H1 (cell line): ENCODE data around the gene TSPAN32. TPM values are rescaled to one million over a fixed set of nuclear protein-coding genes. Genes with fewer than 3 reads are reported as not detected.

Source experiments
- CTCF ChIA-PET: fragments of 300-600 bp; sonication (Branson Sonifier 250); formaldehyde crosslinking; loops from one replicate; lab custom pipeline; 2021; ENCODE audit not compliant: partially characterized antibody; lab: Charles Lee
- POLR2A ChIA-PET: fragments of 300-600 bp; sonication (Branson Sonifier 250); formaldehyde crosslinking; loops from one replicate; lab custom pipeline; 2021; ENCODE audit warnings: inconsistent platforms; ENCODE audit not compliant: partially characterized antibody; lab: Charles Lee
- DNase-seq, 2 experiments: peaks; one replicate each; pipeline versions ENCODE4 v3.0.0 to v3.0.0-alpha.2; 2010 to 2022; ENCODE audit warnings: low spot score in 2 of 2, low read depth in 1 of 2, mixed read lengths in 1 of 2
- FAIRE-seq: peaks from 2 replicates; lab custom pipeline; 2011; peaks lifted over from hg19 to GRCh38; lab: Jason Lieb, UNC
- H2AFZ ChIP-seq: 2 replicates; pipeline ENCODE4 v1.8.1; 2012; ENCODE audit warnings: low read length, inconsistent platforms
- H2AK5ac ChIP-seq: 2 replicates; pipeline ENCODE4 v1.6.1; 2013; ENCODE audit warnings: low read depth, low read length
- H2BK120ac ChIP-seq: replicated peaks from 2 replicates; pipeline ENCODE3; 2013; ENCODE audit warnings: low read depth, low read length, inconsistent platforms
- H2BK12ac ChIP-seq: 2 replicates; pipeline ENCODE4 v1.6.1; 2013; ENCODE audit warnings: low read depth, low read length
- H2BK15ac ChIP-seq: 2 replicates; pipeline ENCODE4 v1.6.1; 2013; ENCODE audit warnings: low read length
- H2BK20ac ChIP-seq: 2 replicates; pipeline ENCODE4 v1.6.1; 2013; ENCODE audit warnings: low read length
- H2BK5ac ChIP-seq: 2 replicates; pipeline ENCODE4 v1.6.1; 2013; ENCODE audit warnings: low read depth, low read length
- H3K14ac ChIP-seq: 2 replicates; pipeline ENCODE4 v1.6.1; 2013; ENCODE audit warnings: inconsistent platforms; ENCODE audit not compliant: insufficient read length
- H3K18ac ChIP-seq: 2 replicates; pipeline ENCODE4 v1.6.1; 2013; ENCODE audit warnings: low read length; ENCODE audit errors: extremely low read depth
- H3K23ac ChIP-seq: 2 replicates; pipeline ENCODE4 v1.6.1; 2013; ENCODE audit warnings: inconsistent platforms; ENCODE audit not compliant: insufficient read length
- H3K23me2 ChIP-seq: 2 replicates; pipeline ENCODE4 v1.6.1; 2013; ENCODE audit warnings: low read depth, low read length
- H3K27ac ChIP-seq: 2 replicates; pipeline ENCODE4 v1.6.1; 2011; ENCODE audit warnings: low read depth, low read length, inconsistent platforms
- H3K27me3 ChIP-seq, 4 experiments: replicated peaks in 1 of 4; 1 replicate in 1 of 4; 2 replicates in 3 of 4; pipeline versions ENCODE4 v1.6.1 to v1.8.1; 2011 to 2013; ENCODE audit warnings: low read length in 3 of 4, mild to moderate bottlenecking in 3 of 4, inconsistent platforms in 2 of 4, mixed read lengths in 2 of 4, moderate library complexity in 1 of 4; ENCODE audit not compliant: control insufficient read depth in 3 of 4, insufficient read depth in 3 of 4; ENCODE audit errors: extremely low read depth in 1 of 4
- H3K36me3 ChIP-seq, 4 experiments: 2 replicates each; pipeline versions ENCODE4 v1.6.1 to v1.8.1; 2011 to 2013; ENCODE audit warnings: mild to moderate bottlenecking in 4 of 4, low read length in 3 of 4, moderate library complexity in 2 of 4, control low read depth in 1 of 4, inconsistent platforms in 1 of 4; ENCODE audit not compliant: insufficient read depth in 4 of 4, control insufficient read depth in 2 of 4
- H3K4ac ChIP-seq: replicated peaks from 2 replicates; pipeline ENCODE3; 2013; ENCODE audit warnings: low read length, low read depth, mixed read lengths, inconsistent platforms; ENCODE audit not compliant: insufficient read length
- H3K4me1 ChIP-seq, 4 experiments: replicated peaks in 1 of 4; 1 replicate in 1 of 4; 2 replicates in 3 of 4; pipeline versions ENCODE4 v1.6.1 to v1.8.1; 2011 to 2013; ENCODE audit warnings: low read length in 3 of 4, inconsistent platforms in 2 of 4, mixed read lengths in 1 of 4; ENCODE audit not compliant: insufficient read depth in 4 of 4, control insufficient read depth in 3 of 4
- H3K4me2 ChIP-seq, 2 experiments: 2 replicates each; pipeline versions ENCODE4 v1.6.1 to v1.8.1; 2011 to 2013; ENCODE audit warnings: low read depth in 2 of 2, low read length in 2 of 2, control low read depth in 1 of 2, inconsistent platforms in 1 of 2, mild to moderate bottlenecking in 1 of 2; ENCODE audit not compliant: insufficient read depth in 1 of 2
- H3K4me3 ChIP-seq, 4 experiments: fragments of 200-600, 300-600 bp in 1 of 4; sonication (generic), shearing (Covaris generic), sonication (Bioruptor Twin) in 1 of 4; 2 replicates each; pipeline versions ENCODE4 v1.5.1 to v1.8.1; 2011 to 2016; ENCODE audit warnings: low read length in 4 of 4, low read depth in 3 of 4, control low read depth in 2 of 4, inconsistent platforms in 2 of 4, mild to moderate bottlenecking in 2 of 4, mixed read lengths in 1 of 4, moderate library complexity in 1 of 4; ENCODE audit not compliant: insufficient read depth in 2 of 4; ENCODE audit errors: extremely low read depth in 1 of 4
- H3K56ac ChIP-seq: replicated peaks from 2 replicates; pipeline ENCODE3; 2013; ENCODE audit warnings: low read depth, mild to moderate bottlenecking, mixed read lengths, low read length, inconsistent platforms; ENCODE audit not compliant: insufficient read length
- H3K79me1 ChIP-seq: 2 replicates; pipeline ENCODE4 v1.6.1; 2013; ENCODE audit warnings: low read depth, low read length, control low read depth
- H3K79me2 ChIP-seq, 2 experiments: 2 replicates each; pipeline versions ENCODE4 v1.6.1 to v1.8.1; 2012 to 2013; ENCODE audit warnings: low read length in 2 of 2, mild to moderate bottlenecking in 2 of 2, inconsistent platforms in 1 of 2; ENCODE audit not compliant: insufficient read depth in 2 of 2, control insufficient read depth in 1 of 2
- H3K9ac ChIP-seq, 4 experiments: replicated peaks in 1 of 4; 1 replicate in 1 of 4; 2 replicates in 3 of 4; pipeline versions ENCODE4 v1.6.1 to v1.8.1; 2011 to 2013; ENCODE audit warnings: low read depth in 3 of 4, low read length in 3 of 4, control low read depth in 2 of 4, mild to moderate bottlenecking in 2 of 4, moderate library complexity in 2 of 4, inconsistent platforms in 1 of 4; ENCODE audit errors: extremely low read depth in 1 of 4
- H3K9me3 ChIP-seq, 2 experiments: 2 replicates each; pipeline versions ENCODE4 v1.6.1 to v1.8.1; 2012 to 2013; ENCODE audit warnings: mild to moderate bottlenecking in 2 of 2, moderate library complexity in 2 of 2, control low read depth in 1 of 2, inconsistent platforms in 1 of 2, low read depth in 1 of 2, low read length in 1 of 2, mixed read lengths in 1 of 2; ENCODE audit not compliant: insufficient read depth in 2 of 2
- H4K20me1 ChIP-seq, 2 experiments: replicated peaks in 1 of 2; 2 replicates each; pipeline versions ENCODE3 to v1.8.1; 2011 to 2013; ENCODE audit warnings: inconsistent platforms in 2 of 2, low read length in 2 of 2, mild to moderate bottlenecking in 1 of 2; ENCODE audit not compliant: insufficient read depth in 2 of 2, control insufficient read depth in 1 of 2
- H4K5ac ChIP-seq: 2 replicates; pipeline ENCODE4 v1.6.1; 2013; ENCODE audit warnings: low read length, low read depth, mixed read lengths, inconsistent platforms; ENCODE audit not compliant: insufficient read length
- H4K8ac ChIP-seq: 2 replicates; pipeline ENCODE4 v1.8.0; 2013; ENCODE audit warnings: mild to moderate bottlenecking, moderate library complexity, low read length, inconsistent platforms; ENCODE audit not compliant: insufficient read depth; ENCODE audit errors: extremely low read depth
- H4K91ac ChIP-seq: replicated peaks from 2 replicates; pipeline ENCODE3; 2013; ENCODE audit warnings: low read length, mixed read lengths, inconsistent platforms; ENCODE audit not compliant: insufficient read length
- BRCA1 ChIP-seq: IDR thresholded peaks from 2 replicates; pipeline ENCODE4 v1.6.1; 2012; ENCODE audit warnings: low read depth, low read length, improper control_type of control experiment
- FOSL1 ChIP-seq: IDR thresholded peaks from 2 replicates; pipeline ENCODE4 v1.6.1; 2011; ENCODE audit warnings: mild to moderate bottlenecking, low read depth, low read length, moderate library complexity; ENCODE audit not compliant: insufficient read depth
- POLR2A ChIP-seq, 2 experiments: IDR thresholded peaks; 1 replicate in 1 of 2; 2 replicates in 1 of 2; pipeline ENCODE4 v1.6.1; 2011; ENCODE audit warnings: low read depth in 2 of 2, low read length in 2 of 2, mild to moderate bottlenecking in 2 of 2; ENCODE audit errors: control extremely low read depth in 1 of 2
- RFX5 ChIP-seq: IDR thresholded peaks from 2 replicates; pipeline ENCODE4 v1.6.1; 2011; ENCODE audit warnings: low read depth, low read length, improper control_type of control experiment, borderline replicate concordance
- RNF2 ChIP-seq: fragments of 200-900, 300-1000 bp; sonication (generic); IDR thresholded peaks from 2 replicates; pipeline ENCODE4 v1.7.1; 2016; ENCODE audit warnings: borderline replicate concordance, low read depth, mild to moderate bottlenecking, antibody characterized with exemption, low read length; ENCODE audit not compliant: poor library complexity, severe bottlenecking; ENCODE audit errors: missing control alignments
- SIN3A ChIP-seq, 2 experiments: IDR thresholded peaks in 1 of 2; conservative IDR thresholded peaks in 1 of 2; 2 replicates each; pipeline ENCODE4 v1.6.1; 2011 to 2012; ENCODE audit warnings: low read length in 2 of 2, improper control_type of control experiment in 1 of 2, low read depth in 1 of 2, mild to moderate bottlenecking in 1 of 2
- SP4 ChIP-seq: IDR thresholded peaks from 2 replicates; pipeline ENCODE4 v1.6.1; 2012; ENCODE audit warnings: low read length, inconsistent platforms
- SRF ChIP-seq: IDR thresholded peaks from 2 replicates; pipeline ENCODE4 v1.6.1; 2011; ENCODE audit warnings: mild to moderate bottlenecking, low read depth, low read length, moderate library complexity
- TCF12 ChIP-seq: IDR thresholded peaks from 2 replicates; pipeline ENCODE4 v1.6.1; 2011; ENCODE audit warnings: low read depth, mild to moderate bottlenecking, low read length
- WGBS, 2 experiments: shearing (Covaris generic) in 1 of 2; methylation state at CpG; one replicate each; pipeline versions ENCODE4 v1.1.6 to v1.1.7; 2013 to 2015; ENCODE audit warnings: low lambda C conversion rate in 2 of 2, mixed read lengths in 2 of 2, inconsistent platforms in 1 of 2, low coverage in 1 of 2, missing lambda C conversion rate in 1 of 2; ENCODE audit not compliant: insufficient replicate concordance in 2 of 2, insufficient coverage in 1 of 2, insufficient read length in 1 of 2; ENCODE audit errors: extremely low coverage in 1 of 2, missing lambda C conversion rate in 1 of 2; 5-methylcytosine and 5-hydroxymethylcytosine counted together
- polyA plus RNA-seq, 7 experiments: library from polyadenylated mRNA; depleted of rRNA in 3 of 7; stranded (reverse) in 5 of 7; unstranded in 2 of 7; fragments of >200 nt in 5 of 7; fragments of 200-250 nt in 2 of 7; gene quantifications; 1 replicate in 5 of 7; 2 replicates in 1 of 7; 4 replicates in 1 of 7; pipeline versions ENCODE4 v1.2.1 to v1.2.3, GENCODE V29; 2011 to 2013; ENCODE audit warnings: missing spikeins in 2 of 7, mixed read lengths in 2 of 7
- total RNA-seq: library from RNA; stranded (reverse); fragmentation: NEBNext Ultra II Directional; extraction: Animal tissue kit (Norgen Biotek cat#: 25700); gene quantifications from 2 replicates; pipeline ENCODE4 v1.2.1, GENCODE V29; 2021

TSPAN32 gene
- total and polyA plus RNA-seq, 2 of the 8 experiments (the other 6 are each of a cell fraction or from before 2014, with no cell fraction given): not detected

DNA sequence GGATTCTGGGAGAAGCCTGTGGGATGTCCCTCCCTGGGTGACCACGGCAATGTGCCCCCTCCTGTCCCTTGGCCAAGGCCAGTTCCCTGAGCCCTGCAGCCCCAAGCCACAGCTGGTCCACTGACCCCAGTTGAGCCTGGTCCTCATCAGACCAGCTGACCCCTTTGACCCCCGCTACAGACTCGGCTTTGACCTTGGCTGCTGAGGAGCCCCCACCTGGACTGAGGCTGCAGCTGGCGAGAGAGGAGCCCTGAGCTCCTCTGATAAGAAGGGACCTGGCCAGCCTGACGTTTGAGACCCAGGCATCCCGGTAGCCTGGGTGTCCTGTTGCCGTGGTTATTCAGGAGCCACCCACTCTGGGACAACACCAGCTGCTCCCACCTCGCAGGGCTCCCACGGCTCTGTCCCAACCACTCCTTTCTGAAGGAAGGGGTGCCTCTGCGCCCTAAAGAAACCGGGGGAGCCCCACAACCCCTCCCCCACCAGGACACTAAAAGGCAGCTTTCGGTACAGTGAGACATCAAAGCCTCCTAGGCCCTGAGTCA, 34.4 kb upstream of the TSPAN32 start:
- ChIA-PET POLR2A (no interaction called here), CTCF (interaction anchor here (1.0 to 2.2 kb wide), 8 partner anchors 16 to 116 kb away, joined by 3 to 6 read pairs (median 4); no protein-coding TSS in a partner anchor)

More for the DNA sequence above, 34.4 kb upstream of the TSPAN32 start:
- no peak overlapping the region for H3K23ac ChIP-seq
- no peak overlapping the region for H2BK20ac ChIP-seq
- H3K4me1 ChIP-seq: peaks cover 0 to 14% (median 3%) of the 10 kb centered on the region in 4 experiments; a peak in 3 of 7 replicates
- H3K9me3 ChIP-seq: peaks cover 0 to 12% of the 10 kb centered on the region in 2 experiments; a peak in 1 of 4 replicates
- H2BK120ac ChIP-seq: no peak overlapping the region
- no peak overlapping the region for H2BK12ac ChIP-seq
- H2BK5ac ChIP-seq: no peak overlapping the region
- 92% methylated on average over 12 of the region's 12 CpGs; no CpG with 5 or more reads in 1 of the 2 experiments for WGBS, 2 experiments
- no peak for TF ChIP-seq RNF2
- no peak for TF ChIP-seq SIN3A (conservative IDR thresholded peaks at IDR 0.05 in 1 of 2, IDR thresholded peaks at IDR 0.05 in 1 of 2; ENCODE audit: low read depth in 1 of 2, low read length in 2 of 2)
- no peak for TF ChIP-seq RFX5
- TF ChIP-seq TCF12: no peak
- no peak for TF ChIP-seq FOSL1
- TF ChIP-seq POLR2A (IDR thresholded peaks at IDR 0.05; ENCODE audit: control extremely low read depth in 1 of 2, low read depth in 2 of 2, low read length in 2 of 2): no peak
- no peak for TF ChIP-seq SP4
- TF ChIP-seq SRF: no peak
- TF ChIP-seq BRCA1: no peak
- no peak overlapping the region for H2BK15ac ChIP-seq
- H4K91ac ChIP-seq: no peak overlapping the region
- no peak overlapping the region for H3K14ac ChIP-seq
- FAIRE-seq (no peak), DNase-seq (no peak)
- H3K27me3 ChIP-seq: peaks cover 21 to 75% (median 57%) of the 10 kb centered on the region in 4 experiments
- no peak overlapping the region for H3K4ac ChIP-seq
- H3K36me3 ChIP-seq: peaks cover 0 to 6% (median 0%) of the 10 kb centered on the region in 4 experiments; a peak in 1 of 8 replicates
- no peak overlapping the region for H2AFZ ChIP-seq
- no peak overlapping the region for H3K4me3 ChIP-seq
- H4K8ac ChIP-seq: no peak overlapping the region
- H3K9ac ChIP-seq: no peak overlapping the region
- H3K56ac ChIP-seq: no peak overlapping the region
- no peak overlapping the region for H3K18ac ChIP-seq
- no peak overlapping the region for H3K4me2 ChIP-seq
- H4K5ac ChIP-seq: no peak overlapping the region
- H3K23me2 ChIP-seq: peaks cover 8% of the 10 kb centered on the region; the same call in 1 of the 2 replicates
- no peak overlapping the region for H3K27ac ChIP-seq
- H4K20me1 ChIP-seq: no peaks in the 10 kb centered on the region
- H3K79me1 ChIP-seq: no peaks in the 10 kb centered on the region
- H3K79me2 ChIP-seq: no peaks in the 10 kb centered on the region
- no peak overlapping the region; the same call in 1 of the 2 replicates for H2AK5ac ChIP-seq
